Activated CD4-positive, CD25-positive, alpha-beta regulatory T cell treated with anti-CD3 and anti-CD28 coated beads, Interleukin-2, amount 50 U/mL, for 16 hours (primary cell): Measurements from ENCODE around the gene MOK.

Experiments used
- DNase-seq: peaks from one replicate; pipeline ENCODE4 v3.0.0-alpha.2; 2020; ENCODE audit warnings: low read depth, low spot score

MOK gene

DNA sequence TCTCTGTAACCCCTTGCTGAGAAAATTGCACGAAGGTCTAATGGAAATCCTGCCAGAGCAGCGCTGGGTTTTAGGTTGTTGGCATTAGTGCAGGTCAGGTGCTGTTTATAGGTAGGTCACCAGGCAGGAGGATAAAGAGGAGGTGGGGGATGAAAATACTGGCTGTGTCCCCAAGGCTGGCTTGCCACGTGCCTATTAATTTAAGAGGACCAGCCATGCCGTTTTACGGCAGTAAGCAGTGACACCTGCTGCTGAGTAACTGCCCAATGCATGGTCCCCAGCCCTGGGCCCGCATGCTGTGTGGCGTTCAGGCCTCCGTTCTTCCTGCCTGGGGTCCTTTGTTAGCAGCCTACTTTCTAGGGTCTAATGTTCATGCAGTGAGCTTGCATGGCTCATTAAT lies 98.0 kb downstream of the MOK start:
- DNase-seq = no peak

DNA sequence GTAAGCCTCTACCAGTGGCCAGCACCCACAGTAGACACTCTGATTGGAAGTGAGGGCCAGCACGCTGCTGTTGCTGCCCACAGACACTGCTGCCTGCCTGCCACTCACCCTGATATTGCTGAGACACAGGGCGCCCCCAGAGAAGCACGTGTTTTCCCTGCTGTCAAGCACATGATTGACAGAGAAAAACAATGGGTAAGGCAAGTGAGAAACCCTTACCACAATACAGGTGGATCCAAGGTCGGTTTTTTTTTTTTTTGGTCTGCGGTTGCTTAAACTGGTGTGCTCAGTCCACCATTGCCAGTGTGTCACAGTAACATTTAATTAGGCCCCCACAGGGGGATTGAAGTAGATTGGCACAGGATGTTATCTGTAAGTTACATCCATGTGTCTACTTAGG lies 99.4 kb downstream of the MOK start:
- no peak for DNase-seq

DNA sequence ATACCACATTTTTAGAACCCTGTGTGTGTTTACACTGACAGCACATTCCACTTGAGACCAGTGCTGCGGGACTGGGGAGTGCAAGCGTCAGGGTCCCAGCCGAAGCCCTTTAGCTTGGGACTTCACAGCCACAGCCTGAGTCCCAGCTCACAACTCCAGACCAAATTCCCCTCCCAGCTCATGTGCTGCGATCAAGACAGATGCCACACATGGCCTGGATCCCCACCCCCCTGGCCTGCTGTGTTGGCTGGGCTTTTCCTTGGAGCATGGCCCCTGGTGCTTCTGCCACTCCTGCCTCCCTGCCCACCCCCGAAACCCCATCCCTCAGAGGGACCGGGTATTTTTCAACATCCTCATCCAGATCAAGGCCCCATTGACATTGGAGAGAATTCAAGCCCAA lies 101.6 kb downstream of the MOK start:
- DNase-seq = no peak

DNA sequence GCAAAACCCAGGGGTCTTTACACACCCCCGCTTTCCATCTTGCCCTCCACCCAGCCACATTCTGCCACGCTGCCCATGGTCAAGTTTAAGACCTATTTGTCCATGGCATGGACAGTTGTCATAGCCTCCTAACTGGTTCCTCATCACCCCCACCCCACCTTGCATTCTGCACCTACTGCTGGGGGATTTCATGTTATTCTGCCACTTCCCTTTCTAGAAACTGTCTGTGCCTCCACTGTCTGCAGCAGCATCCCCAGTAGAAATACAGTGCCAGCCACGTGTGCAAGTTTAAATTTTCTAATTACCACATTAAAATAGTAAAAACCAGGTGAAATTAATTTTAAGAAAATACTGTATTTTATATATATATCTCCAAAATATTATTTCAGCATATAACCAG lies 102.0 kb downstream of the MOK start:
- DNase-seq = no peak

DNA sequence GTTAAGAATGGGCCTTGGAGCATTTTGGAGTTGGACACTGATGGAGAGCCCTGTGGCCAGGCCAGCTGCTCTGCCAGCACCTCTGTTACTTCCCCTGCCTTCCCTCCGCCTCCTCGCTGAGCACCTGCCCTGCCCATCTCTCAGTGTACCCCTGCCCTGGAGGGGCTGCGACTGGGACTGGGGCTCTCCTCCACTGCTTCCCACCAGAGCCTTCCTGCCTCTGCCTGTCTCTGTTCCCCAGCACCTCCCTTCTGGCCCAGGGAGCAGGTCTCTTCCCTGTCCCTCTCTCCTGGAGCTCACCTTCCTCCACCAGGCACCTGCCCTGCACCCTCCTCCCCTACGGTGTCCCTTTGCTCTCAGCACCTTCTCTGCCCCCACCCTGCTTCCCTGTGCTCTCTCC lies 103.2 kb downstream of the MOK start:
- DNase-seq = no peak

DNA sequence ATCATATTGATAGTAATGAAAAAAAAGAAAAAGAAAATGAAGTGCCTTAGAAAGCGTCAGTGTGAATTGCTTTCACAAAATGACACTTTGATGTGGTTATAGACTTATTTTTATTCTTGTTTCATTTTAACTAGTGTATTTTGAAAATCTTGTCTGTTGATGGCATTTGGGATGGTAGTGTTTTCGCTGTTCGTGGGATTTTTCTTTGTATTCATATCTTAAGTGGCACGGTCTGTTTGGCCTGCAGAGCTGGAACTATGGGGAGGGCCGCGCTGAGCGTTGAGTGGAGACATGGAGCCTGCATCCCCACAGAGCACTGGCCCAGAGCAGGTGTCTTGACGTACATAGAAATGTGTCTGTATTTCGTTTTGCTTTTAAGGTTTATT lies 103.6 kb downstream of the MOK start:
- no peak for DNase-seq

DNA sequence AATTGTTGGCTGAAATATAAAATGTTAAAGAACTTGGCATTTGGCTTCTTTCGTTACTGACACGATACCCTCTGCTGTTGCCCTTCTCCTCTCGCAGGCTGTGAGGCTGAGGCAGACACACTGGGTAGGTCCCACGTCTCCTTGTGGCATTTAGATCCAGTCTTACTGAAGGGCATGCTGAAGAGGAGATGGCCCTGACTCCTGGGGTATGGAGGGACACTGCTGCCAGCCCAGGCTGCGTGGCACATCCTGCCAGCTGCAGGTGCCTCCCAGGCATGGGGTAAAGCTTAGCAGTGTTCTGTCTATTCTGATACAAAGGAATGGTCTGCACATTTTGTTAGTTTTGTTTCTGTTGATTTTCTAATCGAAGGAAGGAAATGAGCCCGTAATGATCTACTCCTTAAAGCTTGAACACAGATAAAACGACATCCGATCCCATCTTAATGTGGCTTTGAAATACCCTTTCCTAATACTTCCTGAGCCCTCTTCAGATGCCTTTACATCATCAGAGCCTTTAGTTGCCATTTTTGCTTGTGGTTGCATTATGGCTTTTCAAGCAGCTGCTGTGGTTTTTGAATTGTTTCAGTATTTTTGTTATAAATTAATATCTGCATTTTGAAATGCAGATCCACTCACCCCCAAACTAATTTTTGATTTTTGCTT lies 104.1 kb downstream of the MOK start:
- DNase-seq = no peak

DNA sequence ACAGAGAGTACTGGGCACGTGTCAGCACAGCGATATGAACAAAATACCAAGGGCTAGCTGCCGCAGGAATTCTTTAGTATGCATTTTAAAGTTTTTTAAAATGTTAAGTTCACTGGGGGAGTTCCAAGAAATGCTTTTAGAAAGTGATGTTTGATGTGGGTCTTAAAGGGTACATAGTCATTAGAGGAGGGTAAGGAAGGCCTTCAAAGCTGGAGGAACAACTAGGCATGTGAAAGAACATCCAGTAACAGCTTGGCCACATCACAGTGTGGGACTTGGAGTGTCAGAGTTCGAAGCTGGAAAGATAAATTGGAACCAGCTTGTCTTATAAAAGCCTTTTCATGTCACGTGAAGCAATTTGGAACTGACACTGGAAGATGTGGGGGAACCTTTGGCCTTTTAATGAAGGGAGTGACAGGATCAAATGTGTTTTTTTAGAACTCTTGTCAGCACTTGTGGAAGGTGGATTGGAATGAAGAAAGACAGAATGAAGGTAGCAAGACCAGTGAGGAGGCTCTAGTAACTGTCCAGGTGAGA lies 107.6 kb downstream of the MOK start:
- no peak for DNase-seq

DNA sequence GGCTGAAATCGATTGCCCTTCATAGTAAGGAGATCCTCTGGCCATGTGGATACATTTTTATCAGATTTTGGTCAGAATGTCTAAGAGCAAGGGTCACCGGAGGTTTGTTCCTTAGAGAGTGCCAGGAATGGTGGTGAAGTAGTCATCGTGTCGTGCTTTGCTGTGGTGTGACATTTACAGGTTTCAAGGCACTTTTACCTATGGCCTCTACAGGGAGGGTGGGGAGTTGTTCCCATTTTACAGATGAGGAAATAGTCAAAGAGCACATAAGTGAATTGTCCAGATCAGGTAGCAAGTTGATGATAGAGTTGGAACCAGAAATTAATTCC lies 108.1 kb downstream of the MOK start:
- DNase-seq = no peak

DNA sequence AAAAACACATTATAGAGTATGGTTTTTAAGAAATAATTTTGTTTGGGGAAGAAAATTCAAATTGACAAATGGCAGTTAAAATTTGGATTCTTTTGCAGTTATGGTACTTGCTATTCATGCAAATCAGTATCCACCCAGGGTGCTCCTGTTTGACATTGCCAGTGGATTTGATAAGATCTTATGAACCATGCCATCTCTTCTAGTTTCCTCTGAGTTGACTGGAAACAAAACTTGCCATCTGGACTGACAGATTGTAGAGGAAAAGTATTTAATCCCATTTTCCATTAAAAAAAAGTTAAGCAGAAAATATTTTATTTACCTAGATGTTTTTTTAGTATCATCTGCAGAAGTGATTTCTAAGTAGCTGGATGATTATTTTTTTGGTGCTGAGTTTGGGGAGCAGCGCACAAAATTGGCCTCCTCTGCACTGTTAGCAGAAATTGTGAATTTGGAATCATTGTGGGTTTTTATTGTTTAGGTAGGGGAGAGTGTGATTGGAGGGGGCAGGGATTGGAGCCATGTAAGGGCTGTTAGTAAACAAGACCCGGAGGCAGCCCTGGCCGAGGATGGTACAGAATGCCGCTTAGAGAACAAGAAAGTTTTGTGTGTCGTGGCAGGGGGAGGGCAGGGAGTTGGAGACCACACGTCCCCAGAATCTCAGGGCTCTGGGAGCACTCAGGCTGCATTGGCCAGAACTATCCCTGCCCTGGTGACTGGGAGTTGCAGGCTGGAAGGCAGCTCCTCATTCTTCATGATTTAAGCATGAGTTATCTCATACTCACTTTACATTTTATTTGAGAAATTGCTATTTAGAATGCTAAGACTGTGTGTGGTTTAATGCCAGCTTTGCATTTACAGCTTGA lies 108.7 kb downstream of the MOK start:
- DNase-seq = no peak

DNA sequence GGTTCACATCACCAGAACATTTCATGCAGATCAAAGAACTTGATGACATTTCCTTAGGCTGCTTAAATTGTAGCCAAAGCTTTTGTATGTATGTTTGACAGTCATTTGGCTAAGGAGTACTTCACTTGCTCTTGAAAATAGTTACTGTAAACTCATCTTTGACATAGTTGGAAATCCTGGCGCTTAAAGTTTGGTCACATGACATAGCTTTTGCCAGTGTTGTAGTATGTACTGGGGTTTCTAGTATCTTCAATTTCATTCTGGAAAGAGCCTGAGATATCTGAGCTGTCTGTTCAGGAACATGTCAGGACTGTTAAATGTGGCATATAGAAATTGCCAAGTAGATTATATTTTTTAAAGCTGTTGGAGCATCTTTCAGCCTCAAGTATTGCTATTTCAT lies 109.5 kb downstream of the MOK start:
- no peak for DNase-seq

DNA sequence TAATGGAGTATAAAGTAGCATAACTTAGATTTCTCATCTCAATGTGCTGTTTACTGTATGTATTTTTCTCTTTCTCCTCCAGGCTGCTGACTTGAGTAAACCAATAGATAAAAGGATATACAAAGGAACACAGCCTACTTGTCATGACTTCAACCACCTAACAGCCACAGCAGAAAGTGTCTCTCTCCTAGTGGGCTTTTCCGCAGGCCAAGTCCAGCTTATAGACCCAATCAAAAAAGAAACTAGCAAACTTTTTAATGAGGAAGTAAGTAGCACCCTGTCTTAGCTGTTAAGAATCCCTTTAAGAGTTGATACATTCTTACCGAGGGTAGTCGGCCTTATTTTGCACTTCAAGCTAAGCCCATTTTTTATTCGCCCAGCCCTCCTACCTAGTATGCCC lies 110.1 kb downstream of the MOK start:
- DNase-seq = no peak

DNA sequence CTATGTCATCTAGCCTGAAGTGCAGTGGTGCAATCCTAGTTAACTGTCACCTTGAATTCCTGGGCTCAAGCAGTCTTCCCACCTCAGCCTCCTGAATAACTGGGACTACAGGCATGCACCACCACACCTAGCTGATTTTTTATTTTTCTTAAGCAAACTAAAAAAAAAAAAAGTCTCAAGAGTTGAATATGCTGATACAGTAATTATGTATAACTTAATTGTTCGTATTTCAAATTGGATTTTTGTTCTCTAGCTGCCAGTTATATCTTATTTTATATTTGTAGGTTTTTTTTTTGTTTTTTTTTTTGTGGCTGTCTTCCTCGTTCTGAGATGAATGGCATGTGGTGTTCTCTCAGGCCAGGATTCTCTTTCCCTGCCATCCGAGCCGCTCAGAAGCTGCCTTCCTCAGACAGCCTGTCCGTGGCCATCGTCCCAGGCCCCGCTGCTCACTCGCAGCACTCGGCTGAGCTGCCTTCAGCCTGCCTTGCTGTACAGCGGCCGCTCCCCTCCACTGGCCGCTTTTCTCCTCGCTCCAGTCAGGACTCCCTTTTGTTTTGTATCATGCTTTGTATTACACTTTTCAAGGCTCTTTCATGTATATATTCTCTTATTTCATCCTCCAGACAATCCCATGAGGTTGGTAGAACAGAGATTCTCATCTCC lies 112.0 kb downstream of the MOK start:
- DNase-seq = no peak

DNA sequence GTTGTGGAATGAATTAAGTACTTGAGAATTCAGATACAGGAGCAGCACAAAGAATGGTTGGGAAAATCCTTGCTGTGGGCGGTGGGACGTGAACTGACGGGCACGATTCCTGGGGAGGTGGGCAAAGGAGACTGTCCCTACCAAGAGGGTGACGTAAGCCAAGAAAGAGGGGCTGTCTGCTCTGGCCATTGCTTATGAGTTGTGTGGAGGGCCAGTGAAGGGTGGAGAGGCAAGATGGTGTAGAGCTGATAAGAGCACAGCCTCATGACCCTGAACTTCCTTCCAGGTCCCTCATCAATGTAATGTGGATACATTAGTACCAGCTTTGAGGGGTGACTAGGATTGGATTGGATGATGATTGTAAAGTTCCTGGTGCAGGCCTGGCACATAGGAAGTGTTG lies 115.1 kb downstream of the MOK start:
- no peak for DNase-seq

DNA sequence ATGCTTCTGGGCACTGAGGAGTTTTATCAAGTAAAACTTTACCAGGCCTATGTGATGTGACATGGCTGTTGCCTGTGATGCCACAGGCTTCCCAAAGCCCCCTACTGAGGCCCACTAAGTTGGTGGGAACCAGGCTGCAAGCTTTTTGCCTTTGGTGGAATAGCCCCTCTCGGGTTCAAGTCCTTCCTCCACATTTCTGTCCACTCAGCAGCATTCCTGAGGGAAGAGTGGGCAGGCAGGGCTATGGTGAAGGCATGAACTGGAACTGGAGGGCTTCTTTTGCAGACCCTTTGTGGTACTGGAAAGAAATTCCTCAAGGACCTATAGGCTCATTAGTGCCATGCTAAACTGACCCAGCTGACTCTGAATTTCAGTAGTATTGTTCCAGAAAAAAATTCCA lies 116.8 kb downstream of the MOK start:
- no peak for DNase-seq

DNA sequence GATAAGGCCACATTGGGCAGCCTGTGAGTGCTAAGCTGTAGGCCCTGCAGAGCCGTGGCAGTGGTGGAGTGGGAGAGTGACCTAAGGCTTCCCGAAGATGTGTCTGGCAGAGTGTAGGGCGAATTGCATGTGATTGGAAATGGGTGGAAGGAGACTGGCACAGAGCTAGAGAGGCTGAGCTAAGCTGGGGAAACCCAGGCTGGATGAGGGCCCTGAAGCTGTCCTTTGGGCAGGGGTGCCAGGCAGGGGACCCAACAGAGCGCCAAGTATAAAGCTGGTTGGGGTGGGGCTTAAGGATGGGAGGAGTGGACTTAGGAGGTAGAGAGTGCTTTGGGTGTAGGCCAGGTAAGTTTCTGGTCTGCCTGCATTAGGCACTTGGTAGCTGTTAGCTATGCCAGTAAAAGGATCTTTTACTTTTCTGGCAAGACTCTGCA lies 117.4 kb downstream of the MOK start:
- DNase-seq = no peak

DNA sequence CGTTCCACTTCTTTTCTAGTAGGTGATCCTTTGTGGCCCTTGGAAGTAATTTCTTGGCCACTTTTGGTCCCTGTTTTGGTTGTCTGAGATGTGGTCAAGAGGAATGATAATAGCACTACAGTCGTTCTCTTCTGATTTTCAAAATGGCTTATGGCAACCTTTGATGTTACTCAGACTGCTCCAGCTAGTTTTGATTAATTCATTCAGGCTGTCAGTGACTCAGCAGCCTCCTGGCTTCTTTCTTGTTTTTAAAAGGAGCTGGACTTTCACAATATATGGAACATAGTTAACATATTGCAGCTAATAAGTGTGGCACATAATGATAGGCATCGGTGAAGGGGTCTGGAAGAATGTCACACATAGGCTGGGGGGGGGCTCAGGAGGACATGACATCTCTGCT lies 117.9 kb downstream of the MOK start:
- no peak for DNase-seq

DNA sequence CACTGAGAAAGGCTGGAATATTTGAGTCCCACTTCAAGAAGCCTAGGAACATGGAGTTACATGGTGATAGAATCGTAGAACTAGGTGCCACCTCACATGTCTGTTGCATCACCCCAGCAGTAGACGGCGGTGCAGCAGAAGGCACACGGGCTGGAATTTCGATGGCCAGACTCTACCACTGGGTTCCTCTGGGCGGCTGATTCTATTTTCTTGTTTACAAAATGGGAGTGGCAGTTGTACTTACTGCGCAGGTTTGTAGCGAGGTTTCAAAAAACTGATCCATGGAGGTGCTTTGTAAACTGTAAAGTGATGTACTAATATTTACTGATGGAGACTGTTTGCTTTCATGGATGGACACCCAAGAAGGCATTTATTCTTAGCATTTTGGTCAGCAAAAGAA lies 119.6 kb downstream of the MOK start:
- DNase-seq = no peak

DNA sequence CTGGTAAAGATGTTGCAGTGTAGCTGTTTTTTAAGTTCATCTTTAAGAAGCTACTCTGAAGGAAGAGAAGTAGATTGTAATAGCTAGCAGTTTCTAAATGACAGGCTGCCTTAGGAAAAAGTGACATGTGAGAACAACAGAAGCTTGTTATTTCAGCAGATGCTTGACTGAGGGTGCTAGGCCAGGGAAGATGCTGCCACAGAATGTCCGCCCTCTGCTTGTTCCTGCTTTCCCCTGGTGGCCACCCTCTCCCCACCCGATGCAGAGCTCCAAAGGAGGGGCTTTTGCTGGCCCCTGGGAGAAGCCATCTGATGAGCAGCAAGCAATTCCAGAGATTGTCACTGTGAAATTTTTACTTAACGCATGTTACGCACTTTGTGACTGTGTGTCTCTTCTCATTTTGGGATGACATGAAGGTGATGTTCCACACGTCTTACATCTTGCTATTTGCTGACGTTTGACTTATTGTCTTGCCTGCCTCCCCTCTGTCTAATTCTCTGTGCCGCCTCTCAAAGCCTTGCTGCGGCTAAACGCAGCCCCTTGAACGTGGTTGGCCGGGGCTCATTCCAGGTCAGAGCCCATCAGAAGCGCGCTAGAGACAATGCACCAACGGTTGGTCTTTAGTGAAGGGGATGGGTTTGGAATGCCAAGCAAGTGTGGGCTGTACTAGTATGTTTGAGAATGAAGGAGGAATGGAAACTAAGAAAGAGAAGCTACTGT lies 120.5 kb downstream of the MOK start:
- DNase-seq = no peak

DNA sequence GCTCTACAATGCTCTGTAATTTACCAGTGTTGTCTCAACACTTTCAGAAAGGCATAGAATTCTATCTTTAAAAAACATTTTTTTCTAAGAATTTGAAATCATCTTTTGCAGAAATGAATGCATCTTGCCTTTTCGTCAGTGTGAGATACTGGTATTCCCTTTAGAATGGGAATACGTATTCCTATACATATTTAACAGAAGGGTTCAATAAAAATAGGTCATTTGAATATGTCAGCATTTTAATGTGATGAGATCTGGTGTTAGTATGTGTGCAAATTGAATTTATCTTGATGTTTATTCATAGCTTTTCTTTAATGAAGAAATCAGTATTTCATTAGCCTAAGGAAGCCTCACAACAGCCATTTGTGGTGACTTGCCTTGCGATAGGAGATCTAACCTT lies 121.1 kb downstream of the MOK start:
- no peak for DNase-seq

DNA sequence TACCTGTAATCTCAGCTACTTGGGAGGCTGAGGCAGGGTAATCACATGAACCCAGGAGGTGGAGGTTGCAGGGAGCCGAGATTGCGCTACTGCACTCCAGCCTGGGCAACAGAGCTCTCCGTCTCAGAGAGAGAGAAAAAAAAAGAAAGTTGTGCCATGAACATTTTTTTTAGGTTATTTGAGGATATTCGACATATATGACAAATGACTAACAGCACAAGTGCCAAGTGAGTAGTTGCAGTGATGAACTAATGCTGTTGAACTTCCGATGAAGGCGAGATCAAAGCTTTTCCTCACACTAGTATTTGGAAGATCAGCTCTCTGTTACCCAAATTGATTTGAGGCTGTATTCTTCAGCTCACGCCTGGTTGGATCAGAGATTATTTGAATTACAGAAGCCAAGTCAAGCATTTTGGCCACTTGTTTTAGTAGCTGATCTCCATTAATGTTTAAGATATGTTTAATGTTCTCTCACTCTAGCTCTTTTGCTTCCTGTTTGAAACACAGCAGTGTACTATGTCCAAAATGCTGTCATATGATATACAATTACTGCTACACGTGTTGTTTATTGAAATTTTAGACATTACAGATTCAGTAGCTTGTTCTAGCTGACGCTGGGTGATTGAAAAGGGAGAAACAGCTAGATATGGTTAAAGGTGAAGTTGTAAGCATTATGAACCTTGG lies 121.9 kb downstream of the MOK start:
- DNase-seq = no peak

DNA sequence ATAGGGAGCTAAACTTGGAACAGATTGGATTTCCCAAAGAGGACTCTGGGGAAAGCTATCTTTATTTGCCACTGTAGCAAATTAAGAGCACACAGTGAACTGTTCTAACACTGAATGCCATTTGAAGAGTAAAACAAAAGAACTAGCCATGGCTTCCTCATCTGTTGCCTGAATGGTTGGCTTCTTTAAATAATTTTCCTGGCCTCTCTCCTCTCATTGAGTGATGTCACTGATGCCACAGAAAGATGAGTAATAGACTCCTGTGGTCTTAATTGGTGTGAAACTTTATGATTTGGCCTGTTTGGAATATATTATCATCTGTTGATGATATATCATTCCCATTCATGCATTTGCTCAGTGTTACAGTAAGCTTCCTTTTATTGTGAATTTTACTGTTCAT lies 122.8 kb downstream of the MOK start:
- no peak for DNase-seq
